IMR-90 (cell line): ENCODE measurements around the gene SMIM24. TPM values are rescaled to one million over a fixed set of nuclear protein-coding genes. Genes with fewer than 3 reads are reported as not detected.

Experiments
- ATAC-seq: fragments of 200-7000 bp; cut with Tn5 transposase; 2 replicates; pipeline ENCODE4 v1.9.1; 2020; ENCODE audit warnings: low read depth, mild to moderate bottlenecking, moderate library complexity
- BruUV-seq: library from RNA; stranded (reverse); fragments of 400-500 nt; replicated peaks from 2 replicates; lab custom pipeline; 2021; lab: Mats Ljungman, UMichigan
- CTCF ChIA-PET: fragments of 300-600 bp; formaldehyde crosslinking; extraction: SDS; loops from one replicate; lab custom pipeline; 2021; ENCODE audit warnings: antibody characterized with exemption; lab: Yijun Ruan, JAX
- POLR2A ChIA-PET: fragments of 300-600 bp; sonication (Branson Sonifier 250); formaldehyde crosslinking; loops from one replicate; lab custom pipeline; 2022; ENCODE audit warnings: antibody characterized with exemption; ENCODE audit not compliant: unreplicated experiment; lab: Charles Lee
- DNase-seq: peaks from one replicate; pipeline ENCODE4 v3.0.0; 2013
- H2AFZ ChIP-seq: replicated peaks from 2 replicates; pipeline ENCODE3; 2013; ENCODE audit warnings: low read length, mild to moderate bottlenecking; ENCODE audit not compliant: poor library complexity
- H2AK5ac ChIP-seq: 2 replicates; pipeline ENCODE4 v1.6.1; 2013; ENCODE audit warnings: low read depth, low read length, inconsistent platforms
- H2AK9ac ChIP-seq: replicated peaks from 2 replicates; pipeline ENCODE3; 2013; ENCODE audit warnings: mild to moderate bottlenecking, low read depth, low read length, moderate library complexity; ENCODE audit not compliant: poor library complexity
- H2BK120ac ChIP-seq: 2 replicates; pipeline ENCODE4 v1.6.1; 2013; ENCODE audit warnings: low read depth, low read length, inconsistent platforms
- H2BK15ac ChIP-seq: 3 replicates; pipeline ENCODE4 v1.6.1; 2013; ENCODE audit warnings: low read depth, low read length, inconsistent platforms
- H2BK20ac ChIP-seq: 2 replicates; pipeline ENCODE4 v1.6.1; 2013; ENCODE audit warnings: low read depth, mild to moderate bottlenecking, inconsistent platforms, low read length, moderate library complexity
- H2BK5ac ChIP-seq: 2 replicates; pipeline ENCODE4 v1.6.1; 2013; ENCODE audit warnings: mild to moderate bottlenecking, low read depth, low read length, inconsistent platforms; ENCODE audit not compliant: poor library complexity, severe bottlenecking
- H3K14ac ChIP-seq: replicated peaks from 2 replicates; pipeline ENCODE4 v1.6.1; 2013; ENCODE audit warnings: low read depth, low read length, inconsistent platforms
- H3K18ac ChIP-seq: 2 replicates; pipeline ENCODE4 v1.6.1; 2013; ENCODE audit warnings: low read depth, low read length, control low read depth
- H3K23ac ChIP-seq: 2 replicates; pipeline ENCODE4 v1.6.1; 2013; ENCODE audit warnings: low read depth, low read length, inconsistent platforms
- H3K27ac ChIP-seq: 2 replicates; pipeline ENCODE4 v1.5.1; 2013; ENCODE audit warnings: mild to moderate bottlenecking, control low read depth, low read length; ENCODE audit not compliant: insufficient read depth
- H3K27me3 ChIP-seq: 2 replicates; pipeline ENCODE4 v1.6.1; 2013; ENCODE audit warnings: low read length; ENCODE audit not compliant: control insufficient read depth, insufficient read depth
- H3K36me3 ChIP-seq: 2 replicates; pipeline ENCODE4 v1.6.1; 2013; ENCODE audit warnings: low read length, mixed read lengths; ENCODE audit not compliant: control insufficient read depth, insufficient read depth
- H3K4ac ChIP-seq: 2 replicates; pipeline ENCODE4 v1.6.1; 2013; ENCODE audit warnings: low read depth, low read length, inconsistent platforms
- H3K4me1 ChIP-seq: 2 replicates; pipeline ENCODE4 v1.6.1; 2013; ENCODE audit warnings: low read length, mixed read lengths; ENCODE audit not compliant: control insufficient read depth, insufficient read depth
- H3K4me2 ChIP-seq: 2 replicates; pipeline ENCODE4 v1.6.1; 2013; ENCODE audit warnings: low read depth, mild to moderate bottlenecking, control low read depth, low read length, moderate library complexity
- H3K4me3 ChIP-seq: 2 replicates; pipeline ENCODE4 v1.5.1; 2013; ENCODE audit warnings: low read depth, mild to moderate bottlenecking, control low read depth, low read length, moderate library complexity; ENCODE audit not compliant: insufficient read depth
- H3K56ac ChIP-seq: 2 replicates; pipeline ENCODE4 v1.6.1; 2013; ENCODE audit warnings: low read length, inconsistent platforms; ENCODE audit not compliant: insufficient read depth; ENCODE audit errors: extremely low read depth
- H3K79me1 ChIP-seq, 2 experiments: 2 replicates each; pipeline ENCODE4 v1.6.1; 2013; ENCODE audit warnings: low read length in 2 of 2, inconsistent platforms in 1 of 2, low read depth in 1 of 2
- H3K9ac ChIP-seq: 2 replicates; pipeline ENCODE4 v1.6.1; 2013; ENCODE audit warnings: low read depth, low read length, control low read depth
- H3K9me1 ChIP-seq: 2 replicates; pipeline ENCODE4 v1.6.1; 2013; ENCODE audit warnings: low read length, inconsistent platforms; ENCODE audit not compliant: insufficient read depth
- H3K9me3 ChIP-seq: 2 replicates; pipeline ENCODE4 v1.6.1; 2013; ENCODE audit warnings: low read length; ENCODE audit not compliant: control insufficient read depth, insufficient read depth
- H4K20me1 ChIP-seq: 2 replicates; pipeline ENCODE4 v1.6.1; 2013; ENCODE audit warnings: low read length, inconsistent platforms; ENCODE audit not compliant: insufficient read depth
- H4K5ac ChIP-seq: 2 replicates; pipeline ENCODE4 v1.6.1; 2013; ENCODE audit warnings: mild to moderate bottlenecking, low read depth, low read length, control low read depth
- H4K8ac ChIP-seq, 2 experiments: 2 replicates each; pipeline ENCODE4 v1.6.1; 2013; ENCODE audit warnings: low read depth in 2 of 2, low read length in 2 of 2, control low read depth in 1 of 2, inconsistent platforms in 1 of 2
- H4K91ac ChIP-seq: 2 replicates; pipeline ENCODE4 v1.6.1; 2013; ENCODE audit warnings: low read depth, low read length, inconsistent platforms; ENCODE audit not compliant: insufficient read depth
- CHD1 ChIP-seq: IDR thresholded peaks from 2 replicates; pipeline ENCODE4 v1.6.1; 2012; ENCODE audit warnings: low read depth, low read length, improper control_type of control experiment
- SMC3 ChIP-seq: fragments of 150-350 bp; IDR thresholded peaks from 2 replicates; pipeline ENCODE4 v1.6.1; 2016; ENCODE audit warnings: low read depth, mild to moderate bottlenecking, antibody characterized with exemption, low read length, moderate library complexity
- WGBS, 2 experiments: methylation state at CpG; one replicate each; pipeline versions ENCODE4 v1.1.5 to v1.1.7; 2013; ENCODE audit warnings: missing lambda C conversion rate in 2 of 2; ENCODE audit not compliant: insufficient read length in 1 of 2; ENCODE audit errors: extremely low coverage in 2 of 2; 5-methylcytosine and 5-hydroxymethylcytosine counted together
- dilution Hi-C: fragments of 300-500 bp; cut with HindIII; formaldehyde crosslinking; loops from one replicate; pipeline ENCODE4 v1.14.3; 2018; ENCODE audit warnings: low sequenced_read_pairs; ENCODE audit not compliant: unreplicated experiment
- in situ Hi-C: fragments of 300-500 bp; cut with MboI; formaldehyde crosslinking; loops from 3 replicates; pipeline ENCODE4 v1.14.3; 2019; ENCODE audit warnings: low sequenced_read_pairs, inconsistent platforms, mixed read lengths
- intact Hi-C: fragments of 100-400 bp; cut with micrococcal nuclease; formaldehyde crosslinking; loops from 2 replicates; pipeline ENCODE4 v1.10.0; 2022
- polyA plus RNA-seq, 3 experiments: library from polyadenylated mRNA; depleted of rRNA; stranded (reverse); fragments of >200 nt; gene quantifications; 2 replicates each; pipeline ENCODE4 v1.2.3, GENCODE V29; 2012; ENCODE audit warnings: low replicate concordance in 1 of 3
- total RNA-seq: library from RNA; depleted of rRNA; stranded (reverse); fragments of >200 nt; gene quantifications from 2 replicates; pipeline ENCODE4 v1.2.3, GENCODE V29; 2012

The SMIM24 gene
- total and polyA plus RNA-seq, 2 of the 4 experiments (the other 2 are of a cell fraction), result not detected

GRCh38 chr19:3467437-3468198 is 12.7 kb downstream of the SMIM24 start:
- H3K4me2 ChIP-seq, result no peak overlapping the region
- peaks cover 15% of the 10 kb centered on the region for H3K36me3 ChIP-seq
- H2BK15ac ChIP-seq, result no peak overlapping the region
- no peak overlapping the region for H3K56ac ChIP-seq
- H3K4ac ChIP-seq, result no peak overlapping the region
- no peak for ATAC-seq
- H3K9ac ChIP-seq, result no peak overlapping the region
- no peak overlapping the region for H2BK20ac ChIP-seq
- in situ Hi-C loops (no loop called here), intact Hi-C loops (no loop called here), dilution Hi-C loops (no loop called here)
- no TSS peak for BruUV-seq
- no peak overlapping the region for H2BK5ac ChIP-seq
- no peak overlapping the region for H3K14ac ChIP-seq
- H3K27ac ChIP-seq, result no peak overlapping the region
- no peak overlapping the region for H4K5ac ChIP-seq
- no peaks in the 10 kb centered on the region for H3K9me3 ChIP-seq
- no peak for DNase-seq
- TF ChIP-seq CHD1 (no peak), SMC3 (no peak)
- ChIA-PET POLR2A (no interaction called here), CTCF (no interaction called here)
- H4K8ac ChIP-seq, result no peak overlapping the region
- no peak overlapping the region for H3K23ac ChIP-seq
- no peak overlapping the region for H3K4me3 ChIP-seq
- H3K4me1 ChIP-seq, result no peaks in the 10 kb centered on the region
- H3K27me3 ChIP-seq, result no peaks in the 10 kb centered on the region
- H2AK9ac ChIP-seq, result no peak overlapping the region
- H3K79me1 ChIP-seq, result peaks cover 0 to 26% of the 10 kb centered on the region in 2 experiments; a peak in 3 of 4 replicates
- H4K91ac ChIP-seq, result no peak overlapping the region
- no peak overlapping the region for H2BK120ac ChIP-seq
- H2AFZ ChIP-seq, result no peak overlapping the region
- H2AK5ac ChIP-seq, result no peak overlapping the region
- H3K9me1 ChIP-seq, result no peaks in the 10 kb centered on the region
- H4K20me1 ChIP-seq, result peaks cover 17% of the 10 kb centered on the region
- no peak overlapping the region for H3K18ac ChIP-seq
- WGBS, 2 experiments, result 94% methylated on average over 6 of the region's 10 CpGs; no CpG with 5 or more reads in 1 of the 2 experiments
